ENCODE measurements around the gene YJEFN3.
A peak's percentile ranks its signal among the peaks of the same experiment; 100 is the strongest.

Gene YJEFN3

DNA sequence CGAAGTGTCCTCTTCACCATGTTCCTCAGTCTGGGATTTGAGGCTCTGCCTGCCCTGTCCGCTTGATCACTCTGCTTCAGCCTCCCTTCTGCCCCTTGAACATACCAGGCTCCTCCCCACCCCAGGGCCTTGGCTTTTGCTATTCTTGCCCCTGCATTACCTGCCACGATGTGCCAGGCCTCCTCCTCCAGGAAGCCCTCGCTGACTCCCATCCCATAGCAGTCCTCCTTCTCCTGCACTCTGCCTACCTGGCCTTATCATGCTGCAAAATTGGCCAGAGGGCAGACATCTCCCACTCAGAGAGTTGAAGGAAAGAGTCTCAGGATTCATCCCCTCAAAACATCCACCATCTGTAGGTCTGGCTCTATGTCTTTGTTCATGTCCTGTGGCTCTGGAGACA, 2.2 kb downstream of the YJEFN3 start:
- no peak overlapping the region for H3K4me3 ChIP-seq (ENCODE audit: low read length)
- no peak for TF ChIP-seq CTCF (conservative IDR thresholded peaks at IDR 0.05; ENCODE audit: low read length)
- DNase-seq (ENCODE audit: low read depth) = no peak

DNA sequence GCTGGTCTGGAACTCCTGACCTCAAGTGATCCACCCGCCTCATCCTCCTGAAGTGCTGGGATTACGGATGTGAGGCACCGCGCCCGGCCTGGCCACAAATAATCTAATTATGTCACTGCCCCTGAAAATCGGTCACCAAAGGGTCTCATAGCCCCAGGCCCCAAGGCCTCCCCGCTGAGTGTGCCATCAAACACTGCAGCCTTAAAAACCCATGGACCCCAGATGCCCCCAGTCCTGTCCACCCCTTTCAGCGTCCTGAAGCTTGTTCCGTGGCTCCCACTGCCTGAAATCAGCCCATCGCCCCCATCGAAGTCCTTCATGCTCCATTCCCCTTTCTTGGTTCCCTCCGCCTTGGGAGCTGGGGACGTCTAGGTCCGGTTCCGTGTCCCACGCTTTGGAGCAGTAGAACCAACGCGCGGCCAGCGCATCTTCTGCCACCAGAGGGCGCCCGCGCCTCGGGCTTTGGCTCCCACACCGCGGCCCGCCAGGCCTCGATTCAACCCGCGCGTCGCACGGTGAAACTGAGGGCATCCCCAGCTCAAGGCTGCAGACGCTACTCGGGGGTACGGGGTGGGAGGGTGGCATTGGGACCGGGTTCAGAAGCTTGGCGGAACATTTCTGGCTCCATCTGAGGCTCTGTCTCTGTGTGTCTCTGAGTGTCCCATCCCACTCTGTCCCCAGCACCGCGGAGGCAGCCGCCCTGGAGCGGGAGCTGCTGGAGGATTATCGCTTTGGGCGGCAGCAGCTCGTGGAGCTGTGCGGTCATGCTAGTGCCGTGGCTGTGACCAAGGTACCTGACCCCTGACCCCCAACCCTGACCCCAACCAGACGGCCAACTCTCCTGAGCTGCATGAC, 3.5 kb downstream of the YJEFN3 start:
- H3K4me3 ChIP-seq (ENCODE audit: low read length) = no peak overlapping the region
- peak; percentile 44 for DNase-seq (ENCODE audit: low read depth)
- peak; percentile 91 for TF ChIP-seq CTCF (conservative IDR thresholded peaks at IDR 0.05; ENCODE audit: low read length)

DNA sequence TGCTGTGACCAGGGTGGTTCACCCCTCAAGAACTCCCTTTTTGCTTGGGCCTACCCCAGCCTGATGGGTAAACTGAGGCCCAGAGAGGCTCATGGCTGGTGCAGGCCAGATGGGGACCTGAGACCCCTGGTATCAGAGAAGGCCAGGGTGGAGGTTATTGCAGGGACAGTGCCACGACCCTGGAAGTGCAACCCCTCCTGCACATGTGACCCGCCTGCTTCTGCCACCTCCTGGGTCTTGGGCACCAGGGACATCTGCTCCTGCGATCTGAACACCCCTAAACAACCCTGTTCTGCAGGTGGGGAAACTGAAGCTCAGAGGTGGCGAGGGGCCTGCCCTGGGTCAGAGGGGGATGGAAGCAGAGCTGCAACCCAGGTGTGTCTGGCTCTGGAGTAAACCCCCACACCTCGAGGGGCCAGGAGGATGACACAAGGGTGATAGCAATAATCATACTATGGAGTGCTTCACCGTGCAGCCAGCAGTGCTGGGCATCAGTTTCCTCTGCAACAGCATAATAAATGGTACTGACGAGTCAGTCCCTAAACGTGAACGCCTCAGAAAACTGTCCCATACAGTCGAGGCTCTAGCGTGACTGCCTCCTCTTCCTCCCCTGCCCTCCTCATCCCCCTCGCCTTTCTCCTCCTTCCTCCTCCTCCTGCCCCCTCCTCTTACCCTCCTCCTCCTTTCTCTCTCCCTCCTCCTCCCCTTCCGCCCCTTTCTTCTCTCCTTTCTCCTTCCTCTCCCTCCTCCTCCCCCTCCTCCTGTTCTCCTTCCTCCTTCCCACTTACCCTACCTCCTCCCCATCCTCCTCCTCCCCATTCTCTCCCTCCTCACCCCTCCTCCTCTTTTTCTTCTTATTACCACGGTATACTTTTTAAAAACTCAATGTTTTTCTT, 4.3 kb downstream of the YJEFN3 start:
- no peak for DNase-seq (ENCODE audit: low read depth)
- no peak for TF ChIP-seq CTCF (conservative IDR thresholded peaks at IDR 0.05; ENCODE audit: low read length)

GRCh38 chr19:19533841-19534240, 5.1 kb downstream of the YJEFN3 start:
- no peak for TF ChIP-seq CTCF (conservative IDR thresholded peaks at IDR 0.05; ENCODE audit: low read length)
- no peak for DNase-seq (ENCODE audit: low read depth)
- H3K4me3 ChIP-seq (ENCODE audit: low read length) = no peak overlapping the region

More for the DNA sequence above, 4.3 kb downstream of the YJEFN3 start:
- no peak overlapping the region for H3K4me3 ChIP-seq (ENCODE audit: low read length)

DNA sequence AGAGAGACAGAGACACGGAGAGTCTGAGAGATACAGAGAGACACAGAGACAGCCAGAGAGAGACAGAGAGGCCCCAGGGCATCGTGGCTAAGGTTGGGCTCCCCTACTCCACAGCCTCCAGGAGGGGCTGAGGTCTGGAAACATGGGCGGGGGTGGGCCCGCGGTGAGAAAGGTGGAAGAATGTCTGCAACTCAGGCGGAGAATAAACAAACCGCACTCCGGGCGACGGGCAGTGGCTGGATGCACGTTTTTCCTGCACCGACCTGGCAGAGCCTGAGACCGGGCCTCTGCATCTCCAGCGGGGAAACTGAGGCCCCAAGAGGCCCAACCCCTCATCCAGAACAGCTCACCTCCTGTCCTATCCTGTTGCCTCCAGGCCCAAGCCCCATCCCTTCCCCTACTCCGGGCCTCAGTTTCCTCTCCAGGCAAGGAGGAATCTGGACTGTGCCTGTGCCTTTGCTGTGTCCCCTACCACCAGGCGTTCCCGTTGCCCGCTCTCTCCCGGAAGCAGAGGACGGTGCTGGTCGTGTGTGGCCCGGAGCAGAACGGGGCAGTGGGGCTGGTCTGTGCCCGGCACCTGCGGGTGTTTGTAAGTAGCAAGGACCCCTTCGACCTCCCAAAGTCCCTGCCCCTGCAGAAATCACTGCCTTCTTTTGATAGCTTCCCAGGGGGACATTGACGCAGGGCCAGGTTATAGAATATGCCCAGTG, 6.0 kb downstream of the YJEFN3 start:
- no peak for TF ChIP-seq CTCF (conservative IDR thresholded peaks at IDR 0.05; ENCODE audit: low read length)
- no peak overlapping the region for H3K4me3 ChIP-seq (ENCODE audit: low read length)

DNA sequence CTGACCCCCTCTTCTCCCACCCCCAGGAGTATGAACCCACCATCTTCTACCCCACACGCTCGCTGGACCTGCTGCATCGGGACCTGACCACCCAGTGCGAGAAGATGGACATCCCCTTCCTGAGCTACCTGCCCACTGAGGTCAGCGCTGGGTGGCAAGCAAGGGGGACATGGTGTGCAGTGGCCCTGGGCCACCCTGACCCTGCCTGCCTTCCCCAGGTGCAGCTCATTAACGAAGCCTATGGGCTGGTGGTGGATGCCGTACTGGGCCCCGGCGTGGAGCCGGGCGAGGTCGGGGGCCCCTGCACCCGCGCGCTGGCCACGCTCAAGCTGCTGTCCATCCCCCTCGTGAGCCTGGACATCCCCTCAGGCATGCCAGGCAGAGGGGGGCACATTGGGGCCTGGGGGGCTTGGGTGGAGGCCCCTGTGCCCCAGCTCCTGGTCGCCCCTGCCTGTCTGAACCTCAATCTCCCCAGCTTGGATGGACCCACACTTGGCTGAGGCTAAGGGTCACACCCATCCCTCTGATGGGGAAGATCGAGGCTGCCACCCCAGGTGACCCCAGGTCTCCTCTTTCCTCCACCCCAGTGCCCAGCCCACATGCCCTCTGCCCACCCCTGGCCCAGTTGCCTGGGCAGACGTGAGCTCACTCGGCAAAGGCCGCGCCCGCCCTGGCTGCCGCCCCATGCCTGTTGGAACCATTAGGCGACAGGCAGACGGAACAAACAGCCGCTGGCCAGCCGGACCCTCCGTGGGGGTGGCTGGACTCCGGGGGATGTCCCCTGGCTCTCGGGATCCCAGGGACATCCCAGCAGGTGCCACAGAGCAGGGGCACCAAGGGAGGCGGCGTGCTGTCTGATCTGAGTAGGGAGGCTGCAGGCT, 6.8 kb downstream of the YJEFN3 start:
- TF ChIP-seq CTCF (conservative IDR thresholded peaks at IDR 0.05; ENCODE audit: low read length) = no peak
- no peak overlapping the region for H3K4me3 ChIP-seq (ENCODE audit: low read length)
- no peak for DNase-seq (ENCODE audit: low read depth)

More for the DNA sequence above, 6.0 kb downstream of the YJEFN3 start:
- no peak for DNase-seq (ENCODE audit: low read depth)
